SK-N-SH treated with all-trans-retinoic acid at 6 μM for 48 hours (cell line): ENCODE results near the gene PPP5C.
"Not testable (repeated sequence)": the region's sequence is repeated elsewhere in the genome, so short reads cannot be mapped to it uniquely, and the experiment has no call there.

Experiments
- ATAC-seq: fragments of 200-7000 bp; cut with Tn5 transposase; 3 replicates; pipeline ENCODE4 v1.9.1; 2020; ENCODE audit warnings: mild to moderate bottlenecking, moderate library complexity
- CSDC2 ChIP-seq: fragments of 250-450 bp; sonication (Bioruptor Pico); IDR thresholded peaks from 2 replicates; pipeline ENCODE4 v1.5.0; 2020; ENCODE audit warnings: mild to moderate bottlenecking, moderate library complexity
- ESRRG ChIP-seq: fragments of 250-450 bp; sonication (Bioruptor Pico); IDR thresholded peaks from 2 replicates; pipeline ENCODE4 v1.6.1; 2021; ENCODE audit warnings: mild to moderate bottlenecking
- OSR1 ChIP-seq: fragments of 250-450 bp; sonication (Bioruptor Pico); IDR thresholded peaks from 2 replicates; pipeline ENCODE4 v1.8.0; 2022; ENCODE audit warnings: moderate library complexity, mild to moderate bottlenecking, inconsistent platforms
- RARB ChIP-seq: fragments of 250-450 bp; sonication (Bioruptor Pico); IDR thresholded peaks from 2 replicates; pipeline ENCODE4 v1.8.0; 2021; ENCODE audit warnings: mild to moderate bottlenecking, moderate library complexity
- TCF4 ChIP-seq: fragments of 250-450 bp; sonication (Bioruptor Pico); IDR thresholded peaks from 2 replicates; pipeline ENCODE4 v1.8.0; 2021; ENCODE audit warnings: mild to moderate bottlenecking, moderate library complexity, borderline replicate concordance
- TOX ChIP-seq: fragments of 250-450 bp; sonication (Bioruptor Pico); IDR thresholded peaks from 2 replicates; pipeline ENCODE4 v1.8.0; 2021; ENCODE audit warnings: mild to moderate bottlenecking, moderate library complexity, borderline replicate concordance
- TSHZ2 ChIP-seq: fragments of 250-450 bp; sonication (Bioruptor Pico); IDR thresholded peaks from 2 replicates; pipeline ENCODE4 v1.5.0; 2020; ENCODE audit warnings: mild to moderate bottlenecking, moderate library complexity
- ZC3H10 ChIP-seq: fragments of 250-450 bp; sonication (Bioruptor Pico); IDR thresholded peaks from 2 replicates; pipeline ENCODE4 v1.5.1; 2021; ENCODE audit warnings: mild to moderate bottlenecking, moderate library complexity
- ZFP3 ChIP-seq: fragments of 250-450 bp; sonication (Bioruptor Pico); IDR thresholded peaks from 2 replicates; pipeline ENCODE4 v1.5.0; 2020; ENCODE audit warnings: mild to moderate bottlenecking, moderate library complexity
- ZFP30 ChIP-seq: fragments of 450-650 bp; formaldehyde crosslinking; IDR thresholded peaks from 2 replicates; pipeline ENCODE4 v1.5.0; 2022; ENCODE audit warnings: mild to moderate bottlenecking, moderate library complexity
- ZNF8 ChIP-seq: fragments of 450-650 bp; formaldehyde crosslinking; IDR thresholded peaks from 2 replicates; pipeline ENCODE4 v1.5.0; 2020; ENCODE audit warnings: mild to moderate bottlenecking, moderate library complexity
- TF ChIP-seq, protein P1 (sequence below): fragments of 250-450 bp; sonication (Bioruptor Pico); IDR thresholded peaks from 2 replicates; pipeline ENCODE4 v1.8.0; 2021; ENCODE audit warnings: low read depth, mild to moderate bottlenecking, moderate library complexity, borderline replicate concordance
- TF ChIP-seq, protein P2 (sequence below): fragments of 250-450 bp; sonication (Bioruptor Pico); IDR thresholded peaks from 2 replicates; pipeline ENCODE4 v1.8.0; 2020; ENCODE audit warnings: mild to moderate bottlenecking, moderate library complexity, borderline replicate concordance

PPP5C gene

GRCh38 chr19:46373491-46374359, 26.8 kb downstream of the PPP5C start:
- TF ChIP-seq OSR1 (CRISPR knock-in tag) (no peak), ESRRG (no peak), TSHZ2 (CRISPR knock-in tag) (0 out of 2 replicates have a peak, but pooled peaks have one; percentile 21), RARB (CRISPR knock-in tag) (no peak), ZFP30 (no peak)
- ATAC-seq = peak; percentile 85

- no peak for ATAC-seq
- TF ChIP-seq TSHZ2 (CRISPR knock-in tag) (no peak), TOX (CRISPR knock-in tag) (no peak), ZFP3 (no peak), CSDC2 (CRISPR knock-in tag) (no peak), TCF4 (CRISPR knock-in tag) (no peak), ZNF8 (CRISPR knock-in tag) (no peak), OSR1 (CRISPR knock-in tag) (no peak), ZC3H10 (no peak)
- TF ChIP-seq, protein P1, sequence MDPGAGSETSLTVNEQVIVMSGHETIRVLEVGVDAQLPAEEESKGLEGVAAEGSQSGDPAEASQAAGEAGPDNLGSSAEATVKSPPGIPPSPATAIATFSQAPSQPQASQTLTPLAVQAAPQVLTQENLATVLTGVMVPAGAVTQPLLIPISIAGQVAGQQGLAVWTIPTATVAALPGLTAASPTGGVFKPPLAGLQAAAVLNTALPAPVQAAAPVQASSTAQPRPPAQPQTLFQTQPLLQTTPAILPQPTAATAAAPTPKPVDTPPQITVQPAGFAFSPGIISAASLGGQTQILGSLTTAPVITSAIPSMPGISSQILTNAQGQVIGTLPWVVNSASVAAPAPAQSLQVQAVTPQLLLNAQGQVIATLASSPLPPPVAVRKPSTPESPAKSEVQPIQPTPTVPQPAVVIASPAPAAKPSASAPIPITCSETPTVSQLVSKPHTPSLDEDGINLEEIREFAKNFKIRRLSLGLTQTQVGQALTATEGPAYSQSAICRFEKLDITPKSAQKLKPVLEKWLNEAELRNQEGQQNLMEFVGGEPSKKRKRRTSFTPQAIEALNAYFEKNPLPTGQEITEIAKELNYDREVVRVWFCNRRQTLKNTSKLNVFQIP (CRISPR knock-in tag) = no peak
- TF ChIP-seq, protein P2, sequence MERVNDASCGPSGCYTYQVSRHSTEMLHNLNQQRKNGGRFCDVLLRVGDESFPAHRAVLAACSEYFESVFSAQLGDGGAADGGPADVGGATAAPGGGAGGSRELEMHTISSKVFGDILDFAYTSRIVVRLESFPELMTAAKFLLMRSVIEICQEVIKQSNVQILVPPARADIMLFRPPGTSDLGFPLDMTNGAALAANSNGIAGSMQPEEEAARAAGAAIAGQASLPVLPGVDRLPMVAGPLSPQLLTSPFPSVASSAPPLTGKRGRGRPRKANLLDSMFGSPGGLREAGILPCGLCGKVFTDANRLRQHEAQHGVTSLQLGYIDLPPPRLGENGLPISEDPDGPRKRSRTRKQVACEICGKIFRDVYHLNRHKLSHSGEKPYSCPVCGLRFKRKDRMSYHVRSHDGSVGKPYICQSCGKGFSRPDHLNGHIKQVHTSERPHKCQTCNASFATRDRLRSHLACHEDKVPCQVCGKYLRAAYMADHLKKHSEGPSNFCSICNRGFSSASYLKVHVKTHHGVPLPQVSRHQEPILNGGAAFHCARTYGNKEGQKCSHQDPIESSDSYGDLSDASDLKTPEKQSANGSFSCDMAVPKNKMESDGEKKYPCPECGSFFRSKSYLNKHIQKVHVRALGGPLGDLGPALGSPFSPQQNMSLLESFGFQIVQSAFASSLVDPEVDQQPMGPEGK (CRISPR knock-in tag) = no peak
Measured at GRCh38 chr19:46374536-46375475, 27.9 kb downstream of the PPP5C start.

DNA sequence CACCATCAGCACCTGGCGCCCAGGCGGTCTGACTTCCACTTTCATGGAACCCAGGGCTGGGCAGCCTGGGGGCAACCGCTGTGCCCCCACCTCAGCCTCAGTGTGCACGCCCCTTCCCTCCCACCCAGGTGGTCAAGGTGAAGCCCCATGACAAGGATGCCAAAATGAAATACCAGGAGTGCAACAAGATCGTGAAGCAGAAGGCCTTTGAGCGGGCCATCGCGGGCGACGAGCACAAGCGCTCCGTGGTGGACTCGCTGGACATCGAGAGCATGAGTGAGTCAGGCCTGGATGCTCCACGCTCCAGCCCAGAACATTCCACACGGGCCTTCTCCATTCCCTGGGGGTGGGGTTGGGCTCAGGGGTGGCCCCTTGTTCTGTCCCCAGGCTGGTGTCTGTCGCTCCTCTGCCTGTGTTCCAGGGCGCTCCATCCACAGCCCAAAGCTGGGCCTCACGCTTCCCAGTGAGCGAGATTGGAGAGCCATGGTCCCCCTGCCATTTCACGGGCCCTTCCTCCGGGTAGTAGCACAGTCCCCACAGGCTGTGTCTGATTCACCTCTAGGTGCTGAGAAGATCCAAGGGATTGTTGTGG, 28.7 kb downstream of the PPP5C start:
- ATAC-seq = not testable (repeated sequence)
